OCI-LY7 (cell line): ENCODE results near the gene GPR89A. TPM values are rescaled to one million over a fixed set of nuclear protein-coding genes. Genes with fewer than 3 reads are reported as not detected.

ENCODE experiments used
- BruUV-seq: library from RNA; stranded (reverse); fragments of 400-500 nt; replicated peaks from 2 replicates; lab custom pipeline; 2021; lab: Mats Ljungman, UMichigan
- CTCF ChIA-PET: fragments of 300-600 bp; sonication (Branson Sonifier 250); formaldehyde crosslinking; loops from one replicate; lab custom pipeline; 2022; ENCODE audit warnings: antibody characterized with exemption; ENCODE audit not compliant: unreplicated experiment; lab: Charles Lee
- POLR2A ChIA-PET: fragments of 300-600 bp; sonication (Branson Sonifier 250); formaldehyde crosslinking; loops from one replicate; lab custom pipeline; 2022; ENCODE audit warnings: antibody characterized with exemption; lab: Charles Lee
- DNase-seq: peaks from one replicate; pipeline ENCODE4 v3.0.0-alpha.2; 2015; ENCODE audit warnings: low spot score
- H2AFZ ChIP-seq: fragments of 200-600 bp; sonication (generic), shearing (Covaris generic); 2 replicates; pipeline ENCODE4 v1.6.1; 2014; ENCODE audit warnings: mild to moderate bottlenecking, antibody characterized with exemption, low read length, moderate library complexity
- H3K27ac ChIP-seq: fragments of 200-600 bp; sonication (generic); 2 replicates; pipeline ENCODE4 v1.5.1; 2014; ENCODE audit warnings: mixed run types, low read depth, mild to moderate bottlenecking, moderate library complexity, low read length, inconsistent platforms; ENCODE audit not compliant: poor library complexity, severe bottlenecking
- H3K36me3 ChIP-seq: fragments of 200-600 bp; sonication (generic); 2 replicates; pipeline ENCODE4 v1.6.1; 2014; ENCODE audit warnings: mild to moderate bottlenecking, antibody characterized with exemption, low read length, moderate library complexity, mixed read lengths; ENCODE audit not compliant: insufficient read depth
- H3K4me1 ChIP-seq: fragments of 200-600 bp; sonication (generic); 2 replicates; pipeline ENCODE4 v1.5.1; 2014; ENCODE audit warnings: mild to moderate bottlenecking, low read length; ENCODE audit not compliant: insufficient read depth, poor library complexity, severe bottlenecking
- H3K4me2 ChIP-seq: fragments of 200-600 bp; sonication (generic); 2 replicates; pipeline ENCODE4 v1.6.1; 2014; ENCODE audit warnings: mild to moderate bottlenecking, low read length
- H3K4me3 ChIP-seq: fragments of 200-600 bp; sonication (generic); 2 replicates; pipeline ENCODE4 v1.5.1; 2014; ENCODE audit warnings: mild to moderate bottlenecking, low read depth, low read length; ENCODE audit not compliant: poor library complexity, severe bottlenecking
- H3K79me2 ChIP-seq: fragments of 200-600 bp; sonication (generic); 2 replicates; pipeline ENCODE4 v1.6.1; 2016; ENCODE audit warnings: low read depth, mild to moderate bottlenecking, low read length, moderate library complexity, mixed read lengths; ENCODE audit not compliant: insufficient read depth
- H3K9me2 ChIP-seq: fragments of 200-600 bp; sonication (generic); 2 replicates; pipeline ENCODE4 v1.6.1; 2016; ENCODE audit warnings: mild to moderate bottlenecking, low read length, mixed read lengths; ENCODE audit not compliant: insufficient read depth
- H3K9me3 ChIP-seq: fragments of 200-600 bp; sonication (generic); 2 replicates; pipeline ENCODE4 v1.6.1; 2014; ENCODE audit warnings: mild to moderate bottlenecking, mixed run types, low read length, mixed read lengths
- H4K20me1 ChIP-seq: fragments of 200-600 bp; sonication (generic); 2 replicates; pipeline ENCODE4 v1.6.1; 2014; ENCODE audit warnings: mild to moderate bottlenecking, antibody characterized with exemption, low read length, moderate library complexity, mixed read lengths; ENCODE audit not compliant: insufficient read depth
- CTCF ChIP-seq: fragments of 200-600 bp; sonication (generic); conservative IDR thresholded peaks from 2 replicates; pipeline ENCODE4 v1.5.1; 2014; ENCODE audit warnings: mild to moderate bottlenecking, antibody characterized with exemption, low read length, moderate library complexity, mixed read lengths
- EZH2phosphoT487 ChIP-seq: fragments of 200-600 bp; sonication (generic); IDR thresholded peaks from 2 replicates; pipeline ENCODE4 v1.6.1; 2018; ENCODE audit warnings: low read depth, borderline replicate concordance, mild to moderate bottlenecking, mixed run types, antibody characterized with exemption, low read length, moderate library complexity, mixed read lengths
- intact Hi-C: fragments of 100-400 bp; cut with micrococcal nuclease; formaldehyde crosslinking; loops from one replicate; pipeline ENCODE4 v1.10.0; 2022; ENCODE audit not compliant: unreplicated experiment
- total RNA-seq, 2 experiments: library from RNA; depleted of rRNA in 1 of 2; stranded (reverse); fragments of >200 nt in 1 of 2; shearing (Covaris generic) in 1 of 2; gene quantifications; 2 replicates each; pipeline ENCODE4 v1.2.3, GENCODE V29; 2014 to 2022

Gene GPR89A
- total RNA-seq, 2 experiments from 2014 or later: 31.7 to 36.4 TPM

GRCh38 chr1:145719230-145720079 is 111.7 kb downstream of the GPR89A start, which contains the start of gene CD160:
Gene CD160 (plus strand): TSS chr1:145719499. CDS start chr1:145728328, 8,829 bp downstream.
- H2AFZ ChIP-seq: no peak within 1 kb of the TSS
- H3K27ac ChIP-seq: no peak within 1 kb of the TSS
- peaks cover 3% of the 10 kb centered on the region for H3K4me1 ChIP-seq
- no peaks in the 10 kb centered on the region for H4K20me1 ChIP-seq
- no TSS peak for BruUV-seq
- no peak within 1 kb of the TSS for H3K4me2 ChIP-seq
- ChIA-PET CTCF (no interaction called here), POLR2A (no interaction called here)
- intact Hi-C loops: no loop called here
- TF ChIP-seq EZH2phosphoT487: no peak
- TF ChIP-seq CTCF: no peak
- no peaks in the 10 kb centered on the region for H3K9me2 ChIP-seq
- H3K36me3 ChIP-seq: no peaks in the 10 kb centered on the region
- H3K79me2 ChIP-seq: no peaks in the 10 kb centered on the region
- no peak for DNase-seq
- H3K4me3 ChIP-seq: no peak within 1 kb of the TSS
- H3K9me3 ChIP-seq: no peaks in the 10 kb centered on the region

Other genes starting within 250 kb of the GPR89A start
- 3.8 and 4.4 TPM in 2 replicates for gene NBPF20, start 182.4 kb upstream of the GPR89A start, total RNA-seq (2014; rRNA removed; shearing (Covaris generic))
- gene NBPF20, start 182.4 kb upstream of the GPR89A start, total RNA-seq (2022): 6.5 and 6.7 TPM in 2 replicates
- gene PDZK1, start 99.4 kb downstream of the GPR89A start, total RNA-seq (2014; rRNA removed; shearing (Covaris generic)): 0.80 TPM in 1 of 2 replicates, not detected in the other
- gene PDZK1, start 99.4 kb downstream of the GPR89A start, total RNA-seq (2022): 0.23 TPM in 1 of 2 replicates, not detected in the other
- 0.23 TPM in 1 of 2 replicates, not detected in the other for gene CD160, start 111.5 kb downstream of the GPR89A start, total RNA-seq (2014; rRNA removed; shearing (Covaris generic))
- not detected in 2 replicates for gene CD160, start 111.5 kb downstream of the GPR89A start, total RNA-seq (2022)
- gene RNF115, start 216.1 kb downstream of the GPR89A start, total RNA-seq (2014; rRNA removed; shearing (Covaris generic)): 14.7 and 14.8 TPM in 2 replicates
- 23.9 and 24.0 TPM in 2 replicates for gene RNF115, start 216.1 kb downstream of the GPR89A start, total RNA-seq (2022)
- gene POLR3C, start 216.2 kb downstream of the GPR89A start, total RNA-seq (2014; rRNA removed; shearing (Covaris generic)): 48.9 and 57.1 TPM in 2 replicates
- 78.8 and 80.0 TPM in 2 replicates for gene POLR3C, start 216.2 kb downstream of the GPR89A start, total RNA-seq (2022)
- gene NUDT17, start 237.6 kb downstream of the GPR89A start, total RNA-seq (2014; rRNA removed; shearing (Covaris generic)): 10.8 and 16.9 TPM in 2 replicates
- gene NUDT17, start 237.6 kb downstream of the GPR89A start, total RNA-seq (2022): 39.3 and 39.4 TPM in 2 replicates